A549 (cell line): Measurements from ENCODE around the gene ZMYM5. TPM values are rescaled to one million over a fixed set of nuclear protein-coding genes. Genes with fewer than 3 reads are reported as not detected.

Experiments used
- ATAC-seq, 2 experiments: fragments of 200-7000 bp in 1 of 2; fragments of >200 bp in 1 of 2; cut with Nextera tagmentation in 1 of 2; cut with Tn5 transposase in 1 of 2; 3 replicates each; pipeline versions ENCODE4 v1.8.0 to v1.9.1; 2018 to 2020; ENCODE audit warnings: mild to moderate bottlenecking in 1 of 2, moderate library complexity in 1 of 2
- CTCF ChIA-PET: fragments of 300-600 bp; sonication (Branson Sonifier 250); formaldehyde crosslinking; extraction: SDS; loops from one replicate; lab custom pipeline; 2021; ENCODE audit warnings: antibody characterized with exemption, inconsistent platforms; lab: Yijun Ruan, JAX
- POLR2A ChIA-PET: fragments of 350-600 bp; formaldehyde crosslinking; extraction: SDS; loops from one replicate; lab custom pipeline; 2021; ENCODE audit warnings: antibody characterized with exemption, inconsistent platforms; lab: Yijun Ruan, JAX
- DNase-seq, 2 experiments: peaks; one replicate each; pipeline versions ENCODE4 v3.0.0 to v3.0.0-alpha.2; 2011 to 2016; ENCODE audit warnings: low read depth in 1 of 2, low spot score in 1 of 2
- FAIRE-seq: peaks from 2 replicates; lab custom pipeline; 2011; peaks lifted over from hg19 to GRCh38; lab: Jason Lieb, UNC
- H3K27ac ChIP-seq, 2 experiments: fragments of >200 bp; sonication (Bioruptor Twin); formaldehyde crosslinking; 3 replicates each; pipeline ENCODE4 v1.5.1; 2016 to 2017
- H3K4me1 ChIP-seq: fragments of >200 bp; sonication (Bioruptor Twin); formaldehyde crosslinking; 3 replicates; pipeline ENCODE4 v1.6.1; 2016
- H3K4me2 ChIP-seq: fragments of >200 bp; sonication (Bioruptor Twin); formaldehyde crosslinking; 3 replicates; pipeline ENCODE4 v1.6.1; 2016
- H3K4me3 ChIP-seq: fragments of >200 bp; sonication (Bioruptor Twin); formaldehyde crosslinking; 3 replicates; pipeline ENCODE4 v1.5.1; 2016
- H3K9me3 ChIP-seq: fragments of >200 bp; sonication (Bioruptor Twin); formaldehyde crosslinking; 3 replicates; pipeline ENCODE4 v1.6.1; 2016
- BCL3 ChIP-seq: fragments of >200 bp; sonication (Bioruptor Twin); formaldehyde crosslinking; IDR thresholded peaks from 3 replicates; pipeline ENCODE4 v1.6.1; 2016
- CHD4 ChIP-seq: fragments of 200-600 bp; sonication (generic); IDR thresholded peaks from 2 replicates; pipeline ENCODE4 v1.6.1; 2016; ENCODE audit warnings: antibody characterized with exemption, mild to moderate bottlenecking, borderline replicate concordance
- GATA3 ChIP-seq: IDR thresholded peaks from 2 replicates; pipeline ENCODE4 v1.6.1; 2012; ENCODE audit warnings: borderline replicate concordance
- HDAC2 ChIP-seq: fragments of 200-600 bp; sonication (generic); IDR thresholded peaks from 2 replicates; pipeline ENCODE4 v1.6.1; 2016
- HES2 ChIP-seq: fragments of >200 bp; sonication (Bioruptor Twin); formaldehyde crosslinking; IDR thresholded peaks from 2 replicates; pipeline ENCODE4 v1.6.1; 2016
- HMGXB4 ChIP-seq: fragments of 250-450 bp; sonication (Bioruptor Pico); IDR thresholded peaks from 2 replicates; pipeline ENCODE4 v1.5.0; 2021; ENCODE audit warnings: mild to moderate bottlenecking, moderate library complexity, borderline replicate concordance
- HOXB13 ChIP-seq: fragments of 250-450 bp; sonication (Bioruptor Pico); IDR thresholded peaks from 2 replicates; pipeline ENCODE4 v1.5.0; 2020; ENCODE audit warnings: low read depth, mild to moderate bottlenecking, moderate library complexity
- JUN ChIP-seq, 2 experiments: fragments of >200 bp; sonication (Bioruptor Twin); formaldehyde crosslinking; IDR thresholded peaks; 2 replicates in 1 of 2; 3 replicates in 1 of 2; pipeline ENCODE4 v1.6.1; 2016 to 2017
- MAX ChIP-seq: IDR thresholded peaks from 2 replicates; pipeline ENCODE4 v1.6.1; 2012
- MYC ChIP-seq: IDR thresholded peaks from 2 replicates; pipeline ENCODE4 v1.6.1; 2012; ENCODE audit warnings: mild to moderate bottlenecking, inconsistent platforms, low read length, improper control_type of control experiment, borderline replicate concordance
- NFE2L2 ChIP-seq: fragments of 150-350 bp; conservative IDR thresholded peaks from 2 replicates; pipeline ENCODE4 v1.6.1; 2014; ENCODE audit warnings: low read length
- NPAS2 ChIP-seq: fragments of 250-450 bp; sonication (Bioruptor Pico); IDR thresholded peaks from 2 replicates; pipeline ENCODE4 v1.8.0; 2022; ENCODE audit warnings: mild to moderate bottlenecking, moderate library complexity, borderline replicate concordance
- NR3C1 ChIP-seq: fragments of >200 bp; sonication (Bioruptor Twin); formaldehyde crosslinking; IDR thresholded peaks from 3 replicates; pipeline ENCODE4 v1.6.1; 2017
- POLR2AphosphoS2 ChIP-seq: conservative IDR thresholded peaks from 2 replicates; pipeline ENCODE4 v1.6.1; 2012; ENCODE audit warnings: low read length, improper control_type of control experiment, inconsistent platforms
- RARB ChIP-seq: fragments of 250-450 bp; sonication (Bioruptor Pico); IDR thresholded peaks from 2 replicates; pipeline ENCODE4 v1.8.0; 2021; ENCODE audit warnings: mild to moderate bottlenecking, moderate library complexity
- RCOR1 ChIP-seq: fragments of 150-350 bp; IDR thresholded peaks from 2 replicates; pipeline ENCODE4 v1.6.1; 2014; ENCODE audit warnings: antibody characterized with exemption, low read length, low read depth
- REST ChIP-seq: fragments of 200-600 bp; sonication (generic); IDR thresholded peaks from 2 replicates; pipeline ENCODE4 v1.6.1; 2016; ENCODE audit warnings: antibody characterized with exemption, mild to moderate bottlenecking, moderate library complexity
- SREBF2 ChIP-seq: fragments of 450-650 bp; IDR thresholded peaks from 2 replicates; pipeline ENCODE4 v1.6.1; 2014; ENCODE audit warnings: mild to moderate bottlenecking, moderate library complexity
- TFCP2L1 ChIP-seq: fragments of 250-450 bp; sonication (Bioruptor Pico); IDR thresholded peaks from 2 replicates; pipeline ENCODE4 v1.5.0; 2021; ENCODE audit warnings: mild to moderate bottlenecking
- TP53 ChIP-seq: fragments of 250-450 bp; sonication (Bioruptor Pico); IDR thresholded peaks from 2 replicates; pipeline ENCODE4 v1.5.0; 2021; ENCODE audit warnings: mild to moderate bottlenecking, moderate library complexity
- ZNF302 ChIP-seq: fragments of 250-450 bp; sonication (Bioruptor Pico); IDR thresholded peaks from 2 replicates; pipeline ENCODE4 v1.9.0; 2021; ENCODE audit warnings: inconsistent platforms, mild to moderate bottlenecking, moderate library complexity
- ZSCAN20 ChIP-seq: fragments of 250-450 bp; sonication (Bioruptor Pico); IDR thresholded peaks from 2 replicates; pipeline ENCODE4 v1.8.0; 2022; ENCODE audit warnings: mild to moderate bottlenecking, moderate library complexity
- WGBS: methylation state at CpG from one replicate; pipeline ENCODE4 v1.1.6; 2017; ENCODE audit errors: missing lambda C conversion rate; 5-methylcytosine and 5-hydroxymethylcytosine counted together
- polyA plus RNA-seq, 4 experiments: library from polyadenylated mRNA; depleted of rRNA in 3 of 4; stranded (reverse); fragments of >200 nt; fragmentation: RNase III in 1 of 4; extraction: RNeasy Plus Mini Kit Qiagen cat#74134 plus additional on column Dnase treatment in 1 of 4; gene quantifications; 2 replicates in 3 of 4; 3 replicates in 1 of 4; pipeline ENCODE4 v1.2.3, GENCODE V29; 2011 to 2017

ZMYM5 gene
- polyA plus RNA-seq, 2 of the 4 experiments (the other 2 are of a cell fraction), result 6.1 to 14.3 TPM

- ChIA-PET POLR2A (no interaction called here), CTCF (no interaction called here)
- no peaks in the 10 kb centered on the region for H3K4me1 ChIP-seq
- no peak overlapping the region for H3K27ac ChIP-seq
- ATAC-seq (no peak), FAIRE-seq (no peak), DNase-seq (no peak)
- WGBS, result 88% methylated on average over 4 of the region's 4 CpGs
- no peak overlapping the region for H3K4me3 ChIP-seq
- TF ChIP-seq GATA3 (no peak), TFCP2L1 (CRISPR knock-in tag) (no peak), TP53 (CRISPR knock-in tag) (no peak)
- H3K9me3 ChIP-seq, result no peaks in the 10 kb centered on the region
- H3K4me2 ChIP-seq, result no peak overlapping the region
These were observed 57.7 kb downstream of the ZMYM5 start for GRCh38 chr13:19805765-19806164.

- no peak overlapping the region for H3K4me2 ChIP-seq
- FAIRE-seq, result no peak
- POLR2A ChIA-PET, result no interaction called here
- ATAC-seq, result no peak
- H3K4me3 ChIP-seq, result no peak overlapping the region
- TF ChIP-seq POLR2AphosphoS2, result no peak
- no peak for TF ChIP-seq RARB (CRISPR knock-in tag)
- no peak for TF ChIP-seq NFE2L2
- no peak for TF ChIP-seq MYC
- no peak for TF ChIP-seq ZSCAN20 (CRISPR knock-in tag)
- no peak for TF ChIP-seq NR3C1
- no peak for TF ChIP-seq MAX
- TF ChIP-seq HDAC2, result no peak
- TF ChIP-seq BCL3, result no peak
- no peak for TF ChIP-seq SREBF2
- no peak for TF ChIP-seq HOXB13 (CRISPR knock-in tag)
- no peak for TF ChIP-seq REST
- no peak for TF ChIP-seq JUN (IDR thresholded peaks at IDR 0.05)
- TF ChIP-seq NPAS2 (CRISPR knock-in tag), result no peak
- TF ChIP-seq ZNF302 (CRISPR knock-in tag), result no peak
- no peak for TF ChIP-seq RCOR1
- TF ChIP-seq TP53 (CRISPR knock-in tag), result no peak
- TF ChIP-seq HMGXB4 (CRISPR knock-in tag), result no peak
- TF ChIP-seq CHD4, result no peak
- TF ChIP-seq HES2, result no peak
- TF ChIP-seq, all 56 proteins: peak for 0
- no peak for DNase-seq
- no peaks in the 10 kb centered on the region for H3K9me3 ChIP-seq
- CTCF ChIA-PET, result no interaction called here
- 88% methylated on average over 7 of the region's 7 CpGs for WGBS
- no peaks in the 10 kb centered on the region for H3K4me1 ChIP-seq
- no peak overlapping the region for H3K27ac ChIP-seq
These were observed 67.5 kb downstream of the ZMYM5 start for GRCh38 chr13:19795956-19796355.
